GM19372 (cell line): Measurements from ENCODE around the gene AMD1.
"Not testable (repeated sequence)": the region's sequence is repeated elsewhere in the genome, so short reads cannot be mapped to it uniquely, and the experiment has no call there.

Experiments
- ATAC-seq: cut with Tn5 transposase; IDR thresholded peaks from one replicate; pipeline ENCODE4 v1.9.1; 2021; ENCODE audit warnings: mild to moderate bottlenecking, low read depth, moderate library complexity; ENCODE audit not compliant: unreplicated experiment

AMD1 gene

DNA sequence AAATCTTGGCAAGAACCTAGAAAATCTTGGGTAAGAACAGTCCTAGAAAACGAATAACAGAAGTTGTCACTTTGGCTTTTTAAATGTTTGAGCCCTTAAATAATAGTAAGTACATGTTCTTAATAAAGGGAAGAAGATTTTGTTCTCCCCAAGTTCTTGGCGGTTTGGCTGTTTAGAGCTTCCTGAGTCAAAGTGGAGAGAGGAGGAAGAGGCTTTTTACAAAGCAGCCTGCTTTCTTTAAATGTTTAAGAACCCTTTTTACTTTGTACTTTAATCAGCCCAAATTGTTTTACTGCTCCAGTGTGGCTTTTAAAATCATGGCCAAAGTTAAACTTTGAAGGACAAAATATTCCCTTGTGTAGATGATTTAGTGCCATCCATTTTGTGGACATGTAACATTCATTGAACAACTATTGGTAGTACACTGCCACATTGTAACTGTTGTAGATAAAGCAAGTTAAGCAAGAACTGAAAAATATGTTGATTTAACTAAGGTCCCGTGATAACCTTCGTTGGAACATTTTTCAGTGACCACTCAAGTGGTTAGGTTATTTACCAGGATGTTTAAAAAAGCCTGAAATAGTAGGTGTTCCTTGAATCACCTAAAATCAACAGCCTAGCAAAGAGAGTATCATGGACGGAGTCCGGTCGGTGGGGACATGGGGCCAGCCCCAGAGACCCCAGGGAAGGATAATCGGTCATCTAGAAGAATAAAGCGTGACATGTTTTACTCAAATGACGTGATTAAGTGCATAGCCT is 2.4 kb downstream of the AMD1 start:
- no peak for ATAC-seq

DNA sequence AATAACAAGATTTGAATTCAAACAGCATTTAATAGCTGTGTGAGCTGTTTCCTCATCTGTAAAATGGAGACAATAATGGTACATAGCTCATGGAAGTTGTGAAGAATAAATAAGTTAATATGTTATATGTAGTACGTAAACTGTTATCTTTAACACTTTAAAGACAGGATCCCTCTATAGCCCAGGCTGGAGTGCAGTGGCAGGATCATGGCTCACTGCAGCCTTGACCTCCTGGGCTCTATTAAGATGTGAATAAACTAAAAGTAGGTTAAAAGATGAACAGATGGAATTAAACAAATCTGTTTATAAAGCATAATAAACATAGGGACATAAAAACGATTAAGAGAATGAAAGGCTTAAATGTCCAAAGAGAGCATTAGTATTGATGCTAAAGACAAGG is 3.0 kb downstream of the AMD1 start:
- no peak for ATAC-seq

DNA sequence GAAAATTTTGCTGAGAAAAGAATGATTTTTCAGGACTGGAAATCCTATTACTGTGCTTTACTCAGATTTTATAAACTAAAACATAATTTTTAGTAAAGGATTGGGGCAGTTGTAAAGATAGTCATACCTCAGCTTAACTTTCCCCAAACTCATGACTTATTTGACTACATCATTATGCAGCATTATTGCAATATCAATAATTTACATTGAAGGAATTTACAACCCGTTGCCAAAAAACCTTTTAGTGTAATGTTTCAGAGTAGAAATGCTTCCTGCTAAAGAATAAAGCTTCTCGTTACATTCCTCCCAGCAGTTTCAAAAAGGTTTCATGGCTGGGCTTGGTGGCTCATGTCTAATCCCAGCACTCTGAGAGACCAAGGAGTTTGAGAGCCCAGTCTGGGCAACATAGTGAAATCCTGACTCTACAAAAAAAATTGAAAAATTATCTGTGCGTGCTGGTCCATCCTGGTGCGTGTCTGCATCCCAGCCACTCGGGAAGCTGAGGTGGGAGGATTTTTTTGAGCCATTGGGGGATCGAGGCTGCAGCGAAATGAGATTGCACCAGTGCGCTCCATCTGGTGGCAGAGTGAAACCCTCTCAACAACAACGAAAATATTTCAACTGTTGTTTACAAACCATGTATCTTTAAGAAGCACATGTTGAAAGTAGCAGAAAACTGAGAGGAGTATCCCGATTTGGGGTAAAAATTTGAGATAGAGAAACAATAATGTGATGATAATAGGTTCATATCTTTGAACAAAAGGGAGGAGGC is 4.4 kb downstream of the AMD1 start:
- ATAC-seq = no peak

DNA sequence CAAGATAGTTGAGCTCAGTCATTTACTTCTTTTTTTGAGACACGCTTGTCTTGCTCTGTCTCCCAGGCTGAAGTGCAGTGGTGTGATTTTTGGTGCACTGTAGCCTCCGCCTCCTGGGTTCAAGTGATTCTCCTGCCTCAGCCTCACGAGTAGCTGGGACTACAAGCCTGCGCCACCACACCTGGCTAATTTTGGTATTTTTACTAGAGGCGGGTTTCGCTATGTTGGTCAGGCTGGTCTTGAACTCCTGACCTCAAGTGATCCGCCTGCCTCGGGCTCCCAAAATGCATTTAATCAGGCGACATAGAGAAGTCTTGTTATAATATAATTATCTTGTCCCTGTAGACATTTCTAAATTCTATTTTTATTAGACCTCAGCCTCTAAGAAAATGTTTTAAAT is 6.1 kb downstream of the AMD1 start:
- ATAC-seq = no peak

GRCh38 chr6:110881546-110882273 is 7.1 kb downstream of the AMD1 start:
- no peak for ATAC-seq

DNA sequence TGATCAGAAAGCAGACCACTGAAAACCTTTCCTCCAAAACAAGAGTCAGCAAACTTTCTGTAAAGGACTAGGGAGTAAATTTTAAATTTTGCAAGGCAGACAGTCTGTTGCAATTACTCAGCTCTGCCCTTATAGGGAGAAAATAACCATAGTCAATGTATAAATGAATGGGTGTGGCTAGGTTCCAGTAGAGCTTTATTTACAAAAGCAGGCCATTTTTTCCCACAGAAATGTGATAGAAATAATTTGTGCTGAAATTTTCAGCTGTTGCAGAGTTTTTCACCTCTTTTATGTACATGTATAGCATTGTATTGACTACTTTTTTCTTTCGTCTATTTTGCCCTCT is 7.7 kb downstream of the AMD1 start:
- ATAC-seq = no peak

GRCh38 chr6:110882824-110883554 is 8.4 kb downstream of the AMD1 start:
- ATAC-seq = no peak

GRCh38 chr6:110884321-110884720 is 9.7 kb downstream of the AMD1 start:
- no peak for ATAC-seq

DNA sequence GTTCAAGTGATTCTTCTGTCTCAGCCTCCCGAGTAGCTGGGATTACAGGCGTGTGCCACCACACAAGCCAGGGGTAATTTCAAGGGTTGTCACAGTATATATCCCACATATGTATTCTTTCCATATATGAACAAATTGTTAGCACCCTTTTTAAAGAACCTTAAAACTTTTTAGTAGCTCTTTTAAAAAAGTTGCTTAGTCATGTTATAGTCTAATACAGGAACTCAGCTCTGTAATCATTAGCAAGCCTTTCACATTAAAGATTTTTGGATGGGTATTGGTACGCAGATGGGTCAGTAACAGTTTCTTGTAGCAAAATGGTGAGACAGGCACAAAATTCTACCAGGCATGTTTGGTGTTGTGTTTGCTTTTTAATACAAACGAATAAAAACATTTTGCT is 10.9 kb downstream of the AMD1 start:
- no peak for ATAC-seq

DNA sequence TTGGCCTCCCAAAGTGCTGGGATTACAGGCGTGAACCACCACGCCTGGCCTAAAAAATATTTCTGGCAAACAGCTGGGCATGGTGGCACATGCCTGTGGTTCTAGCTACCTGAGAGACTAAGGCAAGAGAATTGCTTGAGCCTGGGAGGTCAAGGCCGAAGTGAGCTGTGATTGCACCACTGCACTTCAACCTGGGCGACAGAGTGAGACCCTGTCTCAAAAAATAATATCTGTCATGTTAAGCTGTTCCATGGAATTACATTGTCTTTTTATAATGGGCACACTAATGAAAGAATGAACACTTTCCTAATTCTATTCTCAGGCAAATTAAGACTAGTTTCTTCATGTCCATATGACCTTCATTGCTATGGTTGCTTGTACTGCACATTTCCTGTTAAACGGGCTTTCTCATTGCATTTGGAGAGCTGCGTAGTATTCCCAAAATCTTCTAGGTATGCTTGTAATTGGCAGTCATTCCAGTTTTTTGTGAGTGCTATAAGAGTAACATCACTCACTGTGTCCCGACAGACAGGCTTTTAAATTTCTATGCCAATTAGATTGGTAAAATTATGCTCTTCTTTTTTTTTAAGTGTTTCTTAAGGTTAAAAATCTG is 12.1 kb downstream of the AMD1 start:
- ATAC-seq = no peak

DNA sequence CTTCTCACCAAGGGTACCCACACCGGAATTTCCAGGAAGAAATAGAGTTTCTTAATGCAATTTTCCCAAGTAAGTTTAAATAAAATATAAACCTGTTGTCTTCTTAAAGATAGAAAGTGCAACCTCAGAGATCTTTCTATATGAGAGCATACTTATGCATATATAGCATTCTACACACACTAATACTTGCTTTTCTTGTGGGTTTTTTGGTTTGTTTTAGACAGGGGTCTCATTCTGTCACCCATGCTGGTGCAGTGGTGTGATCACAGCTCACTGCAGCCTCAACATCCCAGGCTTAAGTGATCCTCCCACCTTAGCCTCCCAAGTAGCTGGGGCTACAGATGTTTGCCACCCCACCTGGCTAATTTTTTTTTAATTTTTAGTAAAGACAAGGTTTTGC is 15.7 kb downstream of the AMD1 start:
- ATAC-seq = no peak

- no peak for ATAC-seq
These were observed 21.5 kb downstream of the AMD1 start for GRCh38 chr6:110895907-110896608.

GRCh38 chr6:110897433-110897832 is 22.8 kb downstream of the AMD1 start:
- ATAC-seq = no peak

DNA sequence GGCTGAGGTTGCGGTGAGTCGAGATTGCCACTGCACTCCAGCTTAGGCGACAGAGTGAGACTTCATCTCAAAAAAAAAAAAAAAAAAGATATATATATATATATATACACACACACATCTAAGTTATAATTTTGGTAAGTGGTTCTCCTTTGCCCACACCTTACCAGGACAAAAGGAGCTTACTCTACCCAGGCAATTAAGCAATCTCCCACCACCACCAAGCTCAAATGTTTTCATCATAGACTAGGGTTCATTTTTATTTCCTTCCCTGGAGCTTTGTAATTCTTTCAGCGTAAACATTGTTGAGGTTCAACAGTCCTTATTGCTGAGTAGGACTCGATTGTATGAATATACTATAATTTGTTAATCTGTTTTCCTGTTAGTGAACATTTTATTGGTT is 23.5 kb downstream of the AMD1 start:
- ATAC-seq = no peak

DNA sequence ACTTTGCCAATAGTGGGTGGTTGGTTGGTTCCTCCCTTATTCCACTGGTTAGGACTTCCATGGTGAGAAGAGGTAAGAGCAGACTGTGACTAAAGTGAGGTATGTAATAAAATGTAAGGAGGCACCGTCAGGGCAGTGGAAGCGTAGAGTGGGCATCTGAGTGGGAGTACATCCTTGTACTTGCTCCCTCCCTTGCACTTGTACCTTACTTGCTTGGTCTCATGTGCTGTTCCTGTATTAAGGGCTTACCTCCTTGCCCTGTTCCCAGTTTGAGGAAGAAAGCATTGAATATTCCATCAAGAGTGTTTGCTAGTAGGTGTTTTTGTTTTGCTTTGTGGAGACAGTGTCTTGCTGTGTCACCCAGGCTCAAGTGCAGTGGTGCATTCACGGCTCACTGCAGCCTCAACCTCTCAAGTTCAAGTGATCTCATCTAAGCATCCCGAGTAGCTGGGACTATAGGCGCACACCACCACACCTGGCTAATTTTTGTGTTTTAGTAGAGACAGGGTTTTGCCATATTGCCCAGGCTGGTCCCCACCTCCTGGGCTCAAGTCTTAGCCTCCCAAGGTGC is 25.5 kb downstream of the AMD1 start:
- ATAC-seq = no peak

- not testable (repeated sequence) for ATAC-seq
These were observed 27.0 kb downstream of the AMD1 start for GRCh38 chr6:110901601-110902000.

DNA sequence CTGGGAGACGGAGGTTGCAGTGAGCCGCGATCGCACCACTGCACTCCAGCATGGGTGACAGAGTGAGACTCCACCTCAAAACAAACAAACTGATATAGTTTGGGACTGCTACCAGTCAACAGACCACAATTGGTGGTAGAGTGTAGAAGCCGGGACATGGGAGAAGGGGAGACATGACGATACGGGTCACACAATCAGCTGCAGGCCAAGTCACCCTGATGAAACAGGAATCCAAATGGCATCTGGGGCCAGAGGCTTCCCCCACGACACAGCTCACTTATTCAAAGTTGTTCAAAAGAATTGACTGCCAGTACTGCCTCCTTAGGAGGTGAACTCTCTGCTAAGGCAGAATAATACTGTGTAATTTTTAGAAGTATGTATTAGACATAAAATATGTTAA is 27.5 kb downstream of the AMD1 start:
- no peak for ATAC-seq

GRCh38 chr6:110906273-110906672 is 31.7 kb downstream of the AMD1 start:
- ATAC-seq = not testable (repeated sequence)

DNA sequence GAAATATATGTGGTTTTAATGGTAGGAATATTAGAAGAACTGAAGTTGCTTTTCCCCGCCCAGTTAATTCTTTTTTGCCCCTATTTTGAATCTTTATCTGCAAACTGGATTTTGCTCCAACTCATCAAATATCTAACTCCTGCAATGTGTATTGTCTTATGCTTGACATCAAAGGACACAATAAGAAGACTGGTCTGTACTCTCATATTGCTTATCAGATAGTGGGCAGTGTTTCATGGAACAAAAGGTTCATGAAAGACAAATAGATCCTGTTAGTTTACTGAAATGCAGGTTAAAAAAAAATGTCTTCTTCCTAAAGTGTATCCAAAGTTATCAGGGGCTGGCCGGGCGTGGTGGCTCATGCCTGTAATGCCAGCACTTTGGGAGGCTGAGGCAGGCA is 56.2 kb downstream of the AMD1 start:
- ATAC-seq = no peak
